Activated gamma-delta T cell treated with Interleukin-2 at 50 U/mL for 16 hours (primary cell): ENCODE measurements around the gene SPATA12.

Source experiments
- DNase-seq: peaks from one replicate; pipeline ENCODE4 v3.0.0-alpha.2; 2020

The SPATA12 gene

GRCh38 chr3:57120451-57121174 is 60.1 kb downstream of the SPATA12 start:
- DNase-seq, result no peak
